SK-N-SH treated with all-trans-retinoic acid at 6 μM for 48 hours (cell line): ENCODE data around the gene COL26A1.

ENCODE experiments used
- ATAC-seq: fragments of 200-7000 bp; cut with Tn5 transposase; 3 replicates; pipeline ENCODE4 v1.9.1; 2020; ENCODE audit warnings: mild to moderate bottlenecking, moderate library complexity
- ARNTL ChIP-seq: fragments of 450-650 bp; formaldehyde crosslinking; IDR thresholded peaks from 2 replicates; pipeline ENCODE4 v1.5.0; 2020; ENCODE audit warnings: low read depth, mild to moderate bottlenecking, moderate library complexity, borderline replicate concordance
- BACH2 ChIP-seq: fragments of 250-450 bp; sonication (Bioruptor Pico); IDR thresholded peaks from 2 replicates; pipeline ENCODE4 v1.9.0; 2021; ENCODE audit warnings: mild to moderate bottlenecking, borderline replicate concordance
- CREB5 ChIP-seq: fragments of 250-450 bp; sonication (Bioruptor Pico); IDR thresholded peaks from 2 replicates; pipeline ENCODE4 v1.5.1; 2020; ENCODE audit warnings: low read depth, mild to moderate bottlenecking, moderate library complexity
- CSDC2 ChIP-seq: fragments of 250-450 bp; sonication (Bioruptor Pico); IDR thresholded peaks from 2 replicates; pipeline ENCODE4 v1.5.0; 2020; ENCODE audit warnings: mild to moderate bottlenecking, moderate library complexity
- CSRNP3 ChIP-seq: fragments of 250-450 bp; sonication (Bioruptor Pico); IDR thresholded peaks from 2 replicates; pipeline ENCODE4 v1.5.1; 2021; ENCODE audit warnings: mild to moderate bottlenecking, moderate library complexity
- ESRRG ChIP-seq: fragments of 250-450 bp; sonication (Bioruptor Pico); IDR thresholded peaks from 2 replicates; pipeline ENCODE4 v1.6.1; 2021; ENCODE audit warnings: mild to moderate bottlenecking
- GLIS3 ChIP-seq: fragments of 250-450 bp; sonication (Bioruptor Pico); IDR thresholded peaks from 2 replicates; pipeline ENCODE4 v1.5.0; 2020; ENCODE audit warnings: mild to moderate bottlenecking, moderate library complexity
- ISL1 ChIP-seq: fragments of 250-450 bp; sonication (Bioruptor Pico); IDR thresholded peaks from 2 replicates; pipeline ENCODE4 v2.1.2; 2022; ENCODE audit warnings: mild to moderate bottlenecking, moderate library complexity
- OSR1 ChIP-seq: fragments of 250-450 bp; sonication (Bioruptor Pico); IDR thresholded peaks from 2 replicates; pipeline ENCODE4 v1.8.0; 2022; ENCODE audit warnings: moderate library complexity, mild to moderate bottlenecking, inconsistent platforms
- POU6F1 ChIP-seq: fragments of 250-450 bp; sonication (Bioruptor Pico); IDR thresholded peaks from 2 replicates; pipeline ENCODE4 v1.8.0; 2021; ENCODE audit warnings: low read depth, mild to moderate bottlenecking, moderate library complexity, borderline replicate concordance
- RARB ChIP-seq: fragments of 250-450 bp; sonication (Bioruptor Pico); IDR thresholded peaks from 2 replicates; pipeline ENCODE4 v1.8.0; 2021; ENCODE audit warnings: mild to moderate bottlenecking, moderate library complexity
- SNAI2 ChIP-seq: fragments of 250-450 bp; sonication (Bioruptor Pico); IDR thresholded peaks from 2 replicates; pipeline ENCODE4 v1.5.0; 2020; ENCODE audit warnings: mild to moderate bottlenecking, moderate library complexity
- TCF4 ChIP-seq: fragments of 250-450 bp; sonication (Bioruptor Pico); IDR thresholded peaks from 2 replicates; pipeline ENCODE4 v1.8.0; 2021; ENCODE audit warnings: mild to moderate bottlenecking, moderate library complexity, borderline replicate concordance
- TOX ChIP-seq: fragments of 250-450 bp; sonication (Bioruptor Pico); IDR thresholded peaks from 2 replicates; pipeline ENCODE4 v1.8.0; 2021; ENCODE audit warnings: mild to moderate bottlenecking, moderate library complexity, borderline replicate concordance
- TSHZ2 ChIP-seq: fragments of 250-450 bp; sonication (Bioruptor Pico); IDR thresholded peaks from 2 replicates; pipeline ENCODE4 v1.5.0; 2020; ENCODE audit warnings: mild to moderate bottlenecking, moderate library complexity
- ZC3H10 ChIP-seq: fragments of 250-450 bp; sonication (Bioruptor Pico); IDR thresholded peaks from 2 replicates; pipeline ENCODE4 v1.5.1; 2021; ENCODE audit warnings: mild to moderate bottlenecking, moderate library complexity
- ZFP3 ChIP-seq: fragments of 250-450 bp; sonication (Bioruptor Pico); IDR thresholded peaks from 2 replicates; pipeline ENCODE4 v1.5.0; 2020; ENCODE audit warnings: mild to moderate bottlenecking, moderate library complexity
- ZFP30 ChIP-seq: fragments of 450-650 bp; formaldehyde crosslinking; IDR thresholded peaks from 2 replicates; pipeline ENCODE4 v1.5.0; 2022; ENCODE audit warnings: mild to moderate bottlenecking, moderate library complexity
- ZNF565 ChIP-seq: fragments of 450-650 bp; formaldehyde crosslinking; conservative IDR thresholded peaks from 2 replicates; pipeline ENCODE4 v1.5.0; 2020; ENCODE audit warnings: low read depth, mild to moderate bottlenecking, moderate library complexity
- ZNF70 ChIP-seq: fragments of 450-650 bp; formaldehyde crosslinking; IDR thresholded peaks from 2 replicates; pipeline ENCODE4 v1.5.0; 2020; ENCODE audit warnings: mild to moderate bottlenecking, moderate library complexity
- ZNF8 ChIP-seq: fragments of 450-650 bp; formaldehyde crosslinking; IDR thresholded peaks from 2 replicates; pipeline ENCODE4 v1.5.0; 2020; ENCODE audit warnings: mild to moderate bottlenecking, moderate library complexity

The COL26A1 gene

GRCh38 chr7:101589976-101590662 lies 227.4 kb downstream of the COL26A1 start (continued):
- TF ChIP-seq CREB5 (CRISPR knock-in tag), result no peak
- no peak for TF ChIP-seq ZNF8 (CRISPR knock-in tag)
- no peak for TF ChIP-seq OSR1 (CRISPR knock-in tag)
- TF ChIP-seq CSDC2 (CRISPR knock-in tag), result no peak
- TF ChIP-seq, all 23 proteins: peak for 0

- no peak for ATAC-seq
- no peak for TF ChIP-seq ESRRG
- no peak for TF ChIP-seq GLIS3 (CRISPR knock-in tag)
- TF ChIP-seq TOX (CRISPR knock-in tag), result no peak
Observed at GRCh38 chr7:101590663-101591435, 228.2 kb downstream of the COL26A1 start.

GRCh38 chr7:101591504-101591903 lies 228.8 kb downstream of the COL26A1 start:
- no peak for TF ChIP-seq CSRNP3 (CRISPR knock-in tag)
- TF ChIP-seq RARB (CRISPR knock-in tag), result no peak
- no peak for TF ChIP-seq ZNF8 (CRISPR knock-in tag)
- TF ChIP-seq TSHZ2 (CRISPR knock-in tag), result no peak
- TF ChIP-seq TOX (CRISPR knock-in tag), result no peak
- TF ChIP-seq ESRRG, result no peak
- no peak for TF ChIP-seq SNAI2 (CRISPR knock-in tag)
- TF ChIP-seq CREB5 (CRISPR knock-in tag), result no peak
- no peak for TF ChIP-seq ZC3H10
- TF ChIP-seq CSDC2 (CRISPR knock-in tag), result no peak
- TF ChIP-seq ZNF565 (CRISPR knock-in tag), result no peak
- TF ChIP-seq ZNF70 (CRISPR knock-in tag), result no peak
- no peak for TF ChIP-seq ARNTL (CRISPR knock-in tag)
- no peak for TF ChIP-seq ISL1
- no peak for TF ChIP-seq BACH2
- TF ChIP-seq ZFP3 (CRISPR knock-in tag), result no peak
- no peak for TF ChIP-seq POU6F1 (CRISPR knock-in tag)
- TF ChIP-seq ZFP30, result no peak
- TF ChIP-seq TCF4 (CRISPR knock-in tag), result no peak
- ATAC-seq, result no peak
